KMS-11 (cell line): Measurements from ENCODE around the gene BTAF1.

Experiments
- H2AFZ ChIP-seq: fragments of 200-600 bp; sonication (generic); 2 replicates; pipeline ENCODE4 v1.6.1; 2016; ENCODE audit warnings: antibody characterized with exemption, mixed run types, low read depth
- H3K27ac ChIP-seq: fragments of 200-600 bp; sonication (generic); 2 replicates; pipeline ENCODE4 v1.6.1; 2016; ENCODE audit warnings: mild to moderate bottlenecking, mixed run types
- H3K27me3 ChIP-seq: fragments of 200-600 bp; sonication (generic); 2 replicates; pipeline ENCODE4 v1.6.1; 2017; ENCODE audit warnings: mild to moderate bottlenecking, low read depth, mixed run types, moderate library complexity; ENCODE audit not compliant: insufficient read depth
- H3K36me3 ChIP-seq: fragments of 200-600 bp; sonication (generic); 2 replicates; pipeline ENCODE4 v1.6.1; 2017; ENCODE audit warnings: mild to moderate bottlenecking, mixed run types; ENCODE audit not compliant: insufficient read depth
- H3K4me1 ChIP-seq: fragments of 200-600 bp; sonication (generic); 2 replicates; pipeline ENCODE4 v1.6.1; 2016; ENCODE audit warnings: mild to moderate bottlenecking, low read depth, mixed run types; ENCODE audit not compliant: poor library complexity, severe bottlenecking
- H3K4me2 ChIP-seq: fragments of 200-600 bp; sonication (generic); 2 replicates; pipeline ENCODE4 v1.7.0; 2016; ENCODE audit warnings: mild to moderate bottlenecking, mixed run types
- H3K4me3 ChIP-seq: fragments of 200-600 bp; sonication (generic); IDR thresholded peaks from 2 replicates; pipeline ENCODE4 v1.6.1; 2017; ENCODE audit warnings: low read depth, low read length, mixed read lengths; ENCODE audit not compliant: insufficient read depth
- H3K79me2 ChIP-seq: fragments of 200-600 bp; sonication (generic); 2 replicates; pipeline ENCODE4 v1.6.1; 2016; ENCODE audit warnings: low read depth, mixed run types; ENCODE audit not compliant: insufficient read depth
- H3K9ac ChIP-seq: fragments of 200-600 bp; sonication (generic); 2 replicates; pipeline ENCODE4 v1.6.1; 2016; ENCODE audit warnings: mild to moderate bottlenecking, mixed run types
- H4K20me1 ChIP-seq: fragments of 200-600 bp; sonication (generic); 2 replicates; pipeline ENCODE4 v1.6.1; 2016; ENCODE audit warnings: mild to moderate bottlenecking, mixed run types; ENCODE audit not compliant: insufficient read depth
- TF ChIP-seq, protein P1 (sequence below): fragments of 200-600 bp; sonication (generic); conservative IDR thresholded peaks from 2 replicates; pipeline ENCODE4 v1.6.1; 2017; ENCODE audit warnings: low read depth, mild to moderate bottlenecking, antibody characterized with exemption, low read length, moderate library complexity, mixed read lengths

The BTAF1 gene

DNA sequence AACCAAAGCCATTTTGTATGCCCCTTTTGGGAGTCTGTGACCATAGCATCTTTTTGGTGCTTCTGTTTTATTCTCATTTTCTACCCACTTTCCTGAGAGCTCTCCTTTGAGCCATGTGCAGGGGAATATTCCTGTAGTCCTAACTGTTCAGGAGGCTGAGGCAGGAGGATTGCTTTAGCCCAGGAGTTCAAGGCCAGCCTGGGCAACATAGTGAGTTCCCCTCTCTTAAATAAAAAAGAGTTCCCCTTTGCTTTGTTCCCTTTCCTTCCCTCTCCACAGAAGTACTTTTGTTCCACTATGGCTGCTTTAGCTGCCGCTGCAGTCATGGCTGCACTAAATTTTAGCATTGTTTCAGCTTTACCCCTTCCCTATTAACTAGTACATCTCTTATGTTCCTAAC, 85.9 kb downstream of the BTAF1 start:
- no peak overlapping the region for H3K9ac ChIP-seq
- no peaks in the 10 kb centered on the region for H4K20me1 ChIP-seq
- H3K79me2 ChIP-seq, result no peaks in the 10 kb centered on the region
- H2AFZ ChIP-seq, result no peak overlapping the region
- no peak overlapping the region for H3K4me2 ChIP-seq
- H3K27ac ChIP-seq, result no peak overlapping the region
- peaks cover 4% of the 10 kb centered on the region for H3K4me1 ChIP-seq
- no peaks in the 10 kb centered on the region; the same call in 1 of the 2 replicates for H3K36me3 ChIP-seq
- TF ChIP-seq, protein P1, sequence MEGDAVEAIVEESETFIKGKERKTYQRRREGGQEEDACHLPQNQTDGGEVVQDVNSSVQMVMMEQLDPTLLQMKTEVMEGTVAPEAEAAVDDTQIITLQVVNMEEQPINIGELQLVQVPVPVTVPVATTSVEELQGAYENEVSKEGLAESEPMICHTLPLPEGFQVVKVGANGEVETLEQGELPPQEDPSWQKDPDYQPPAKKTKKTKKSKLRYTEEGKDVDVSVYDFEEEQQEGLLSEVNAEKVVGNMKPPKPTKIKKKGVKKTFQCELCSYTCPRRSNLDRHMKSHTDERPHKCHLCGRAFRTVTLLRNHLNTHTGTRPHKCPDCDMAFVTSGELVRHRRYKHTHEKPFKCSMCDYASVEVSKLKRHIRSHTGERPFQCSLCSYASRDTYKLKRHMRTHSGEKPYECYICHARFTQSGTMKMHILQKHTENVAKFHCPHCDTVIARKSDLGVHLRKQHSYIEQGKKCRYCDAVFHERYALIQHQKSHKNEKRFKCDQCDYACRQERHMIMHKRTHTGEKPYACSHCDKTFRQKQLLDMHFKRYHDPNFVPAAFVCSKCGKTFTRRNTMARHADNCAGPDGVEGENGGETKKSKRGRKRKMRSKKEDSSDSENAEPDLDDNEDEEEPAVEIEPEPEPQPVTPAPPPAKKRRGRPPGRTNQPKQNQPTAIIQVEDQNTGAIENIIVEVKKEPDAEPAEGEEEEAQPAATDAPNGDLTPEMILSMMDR, result no peak
- H3K4me3 ChIP-seq, result no peak overlapping the region
- H3K27me3 ChIP-seq, result no peaks in the 10 kb centered on the region

GRCh38 chr10:92010047-92010735, 86.6 kb downstream of the BTAF1 start:
- H3K9ac ChIP-seq, result no peak overlapping the region
- TF ChIP-seq, protein P1, result no peak
- peaks cover 4% of the 10 kb centered on the region for H3K4me1 ChIP-seq
- no peak overlapping the region for H2AFZ ChIP-seq
- H4K20me1 ChIP-seq, result no peaks in the 10 kb centered on the region
- no peak overlapping the region for H3K4me2 ChIP-seq
- no peak overlapping the region for H3K27ac ChIP-seq
- H3K36me3 ChIP-seq, result no peaks in the 10 kb centered on the region; the same call in 1 of the 2 replicates
- no peaks in the 10 kb centered on the region for H3K79me2 ChIP-seq
- H3K27me3 ChIP-seq, result no peaks in the 10 kb centered on the region
- H3K4me3 ChIP-seq, result no peak overlapping the region

- H3K4me3 ChIP-seq, result no peak overlapping the region
- TF ChIP-seq, protein P1, result no peak
- no peaks in the 10 kb centered on the region for H3K79me2 ChIP-seq
- H3K27me3 ChIP-seq, result no peaks in the 10 kb centered on the region
- H2AFZ ChIP-seq, result no peak overlapping the region
- H3K9ac ChIP-seq, result no peak overlapping the region
- no peak overlapping the region for H3K4me2 ChIP-seq
- H4K20me1 ChIP-seq, result no peaks in the 10 kb centered on the region
- H3K4me1 ChIP-seq, result peaks cover 4% of the 10 kb centered on the region
- no peak overlapping the region for H3K27ac ChIP-seq
- H3K36me3 ChIP-seq, result no peaks in the 10 kb centered on the region
These were observed 88.1 kb downstream of the BTAF1 start for GRCh38 chr10:92011560-92012214.

- Histone ChIP-seq H3K36me3 (no peaks in the 10 kb centered on the region), H4K20me1 (no peaks in the 10 kb centered on the region), H3K4me3 (no peak overlapping the region), H3K4me1 (peaks cover 4% of the 10 kb centered on the region), H3K79me2 (no peaks in the 10 kb centered on the region), H3K4me2 (no peak overlapping the region), H3K27ac (no peak overlapping the region), H3K9ac (no peak overlapping the region), H3K27me3 (no peaks in the 10 kb centered on the region), H2AFZ (no peak overlapping the region)
- TF ChIP-seq, protein P1, result no peak
These were observed 91.0 kb downstream of the BTAF1 start for GRCh38 chr10:92014620-92015019.
